ENCODE results near the gene SERPINB6.

Gene SERPINB6

GRCh38 chr6:2988426-2989331 is 17.3 kb upstream of the SERPINB6 start:
- H3K9me3 ChIP-seq (ENCODE audit: control insufficient read depth, insufficient read depth, low read depth, low read length), result no peaks in the 10 kb centered on the region
- peak overlapping the region; percentile 99 for H3K27ac ChIP-seq (ENCODE audit: low read depth, low read length)
- H3K4me1 ChIP-seq (ENCODE audit: control insufficient read depth, insufficient read depth, low read length), result peaks cover 47% of the 10 kb centered on the region
- peak overlapping the region; percentile 66 for H3K4me3 ChIP-seq (ENCODE audit: low read depth, low read length)
- H3K9ac ChIP-seq (ENCODE audit: low read length), result peak overlapping the region; percentile 95
- H3K36me3 ChIP-seq (ENCODE audit: control insufficient read depth, insufficient read depth, low read length), result no peaks in the 10 kb centered on the region
- H3K27me3 ChIP-seq (ENCODE audit: control insufficient read depth, insufficient read depth, low read length), result no peaks in the 10 kb centered on the region

DNA sequence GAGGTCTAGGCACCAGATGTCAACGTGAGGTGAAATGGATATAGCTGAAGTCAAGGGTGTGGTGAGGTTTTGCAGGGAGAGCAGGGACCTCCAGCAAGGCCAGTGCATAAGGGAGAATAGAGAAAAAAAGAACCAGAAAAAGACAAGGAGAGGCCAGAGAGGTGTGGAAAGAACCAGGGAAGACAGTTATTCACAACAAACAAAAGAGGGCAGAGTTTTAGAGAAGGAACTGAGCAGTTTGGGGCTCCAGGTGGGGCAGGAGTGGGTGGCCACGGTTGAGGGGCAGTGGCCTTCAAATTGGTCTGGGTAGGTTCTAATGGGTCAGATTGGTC is 16.7 kb upstream of the SERPINB6 start:
- peaks cover 51% of the 10 kb centered on the region for H3K4me1 ChIP-seq (ENCODE audit: control insufficient read depth, insufficient read depth, low read length)
- H3K4me3 ChIP-seq (ENCODE audit: low read depth, low read length), result peak overlapping the region; percentile 66
- H3K9me3 ChIP-seq (ENCODE audit: control insufficient read depth, insufficient read depth, low read depth, low read length), result no peaks in the 10 kb centered on the region
- peak overlapping the region; percentile 99; the same call in 1 of the 2 replicates for H3K27ac ChIP-seq (ENCODE audit: low read depth, low read length)
- H3K9ac ChIP-seq (ENCODE audit: low read length), result peak overlapping the region; percentile 95
- H3K36me3 ChIP-seq (ENCODE audit: control insufficient read depth, insufficient read depth, low read length), result no peaks in the 10 kb centered on the region
- no peaks in the 10 kb centered on the region for H3K27me3 ChIP-seq (ENCODE audit: control insufficient read depth, insufficient read depth, low read length)

DNA sequence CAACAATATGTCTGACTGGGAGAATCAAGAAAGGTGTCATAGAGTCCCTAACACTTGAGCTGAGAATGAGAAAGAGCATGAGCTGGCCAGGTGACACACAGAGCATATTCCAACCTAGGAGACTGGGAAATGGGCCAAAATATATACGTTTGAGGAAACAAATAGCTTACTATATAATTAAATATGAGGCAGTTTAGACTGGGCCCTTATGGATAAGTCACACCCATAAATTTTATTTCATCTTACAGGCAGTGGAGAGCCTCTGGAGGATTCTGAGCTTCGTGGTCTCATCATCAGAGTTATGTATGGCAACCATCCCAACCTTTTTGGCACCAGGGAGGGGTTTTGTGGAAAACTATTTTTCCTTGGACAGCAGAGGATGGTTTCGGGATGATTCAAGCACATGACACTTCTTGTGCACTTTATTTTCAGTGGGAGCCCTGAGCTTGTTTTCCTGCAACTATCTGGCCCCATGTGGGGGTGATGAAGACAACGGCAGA is 15.4 kb upstream of the SERPINB6 start:
- Histone ChIP-seq H3K4me1 (ENCODE audit: control insufficient read depth, insufficient read depth, low read length) (peaks cover 51% of the 10 kb centered on the region), H3K27ac (ENCODE audit: low read depth, low read length) (no peak overlapping the region), H3K36me3 (ENCODE audit: control insufficient read depth, insufficient read depth, low read length) (no peaks in the 10 kb centered on the region), H3K27me3 (ENCODE audit: control insufficient read depth, insufficient read depth, low read length) (no peaks in the 10 kb centered on the region), H3K4me3 (ENCODE audit: low read depth, low read length) (no peak overlapping the region), H3K9me3 (ENCODE audit: control insufficient read depth, insufficient read depth, low read depth, low read length) (no peaks in the 10 kb centered on the region), H3K9ac (ENCODE audit: low read length) (no peak overlapping the region)

GRCh38 chr6:2984738-2985406 is 13.5 kb upstream of the SERPINB6 start:
- H3K4me3 ChIP-seq (ENCODE audit: low read depth, low read length), result peak overlapping the region; percentile 22; the same call in 1 of the 2 replicates
- peak overlapping the region; percentile 64; the same call in 1 of the 2 replicates for H3K27ac ChIP-seq (ENCODE audit: low read depth, low read length)
- H3K27me3 ChIP-seq (ENCODE audit: control insufficient read depth, insufficient read depth, low read length), result no peaks in the 10 kb centered on the region
- H3K9ac ChIP-seq (ENCODE audit: low read length), result peak overlapping the region; percentile 61
- peaks cover 45% of the 10 kb centered on the region for H3K4me1 ChIP-seq (ENCODE audit: control insufficient read depth, insufficient read depth, low read length)
- H3K36me3 ChIP-seq (ENCODE audit: control insufficient read depth, insufficient read depth, low read length), result no peaks in the 10 kb centered on the region
- H3K9me3 ChIP-seq (ENCODE audit: control insufficient read depth, insufficient read depth, low read depth, low read length), result no peaks in the 10 kb centered on the region

- Histone ChIP-seq H3K36me3 (ENCODE audit: control insufficient read depth, insufficient read depth, low read length) (no peaks in the 10 kb centered on the region), H3K9me3 (ENCODE audit: control insufficient read depth, insufficient read depth, low read depth, low read length) (no peaks in the 10 kb centered on the region), H3K4me3 (ENCODE audit: low read depth, low read length) (no peak overlapping the region), H3K4me1 (ENCODE audit: control insufficient read depth, insufficient read depth, low read length) (peaks cover 50% of the 10 kb centered on the region), H3K27me3 (ENCODE audit: control insufficient read depth, insufficient read depth, low read length) (no peaks in the 10 kb centered on the region), H3K9ac (ENCODE audit: low read length) (no peak overlapping the region), H3K27ac (ENCODE audit: low read depth, low read length) (no peak overlapping the region)
Observed at GRCh38 chr6:2982426-2983117, 11.2 kb upstream of the SERPINB6 start.

DNA sequence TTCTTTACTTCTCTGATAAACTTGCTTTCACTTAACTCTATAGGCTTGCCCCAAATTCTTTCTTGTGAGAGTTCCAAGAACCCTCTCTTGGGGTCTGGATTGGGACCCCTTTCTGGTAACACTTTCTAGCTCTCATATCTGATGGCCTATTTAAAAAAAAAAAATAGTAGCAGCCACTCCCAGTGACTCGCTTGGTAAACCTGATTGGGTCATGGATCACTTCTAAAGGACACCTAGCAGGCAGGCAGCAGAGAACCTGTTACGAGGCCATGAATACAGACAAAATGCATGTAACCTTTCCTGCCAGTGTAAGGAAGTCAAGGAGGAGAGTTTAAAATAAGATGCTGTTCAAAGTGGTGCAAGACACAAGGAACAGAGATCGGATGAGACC is 9.1 kb upstream of the SERPINB6 start:
- H3K27me3 ChIP-seq (ENCODE audit: control insufficient read depth, insufficient read depth, low read length), result no peaks in the 10 kb centered on the region
- no peaks in the 10 kb centered on the region for H3K36me3 ChIP-seq (ENCODE audit: control insufficient read depth, insufficient read depth, low read length)
- no peaks in the 10 kb centered on the region for H3K9me3 ChIP-seq (ENCODE audit: control insufficient read depth, insufficient read depth, low read depth, low read length)
- H3K9ac ChIP-seq (ENCODE audit: low read length), result no peak overlapping the region
- no peak overlapping the region for H3K27ac ChIP-seq (ENCODE audit: low read depth, low read length)
- H3K4me1 ChIP-seq (ENCODE audit: control insufficient read depth, insufficient read depth, low read length), result peaks cover 50% of the 10 kb centered on the region
- no peak overlapping the region for H3K4me3 ChIP-seq (ENCODE audit: low read depth, low read length)

DNA sequence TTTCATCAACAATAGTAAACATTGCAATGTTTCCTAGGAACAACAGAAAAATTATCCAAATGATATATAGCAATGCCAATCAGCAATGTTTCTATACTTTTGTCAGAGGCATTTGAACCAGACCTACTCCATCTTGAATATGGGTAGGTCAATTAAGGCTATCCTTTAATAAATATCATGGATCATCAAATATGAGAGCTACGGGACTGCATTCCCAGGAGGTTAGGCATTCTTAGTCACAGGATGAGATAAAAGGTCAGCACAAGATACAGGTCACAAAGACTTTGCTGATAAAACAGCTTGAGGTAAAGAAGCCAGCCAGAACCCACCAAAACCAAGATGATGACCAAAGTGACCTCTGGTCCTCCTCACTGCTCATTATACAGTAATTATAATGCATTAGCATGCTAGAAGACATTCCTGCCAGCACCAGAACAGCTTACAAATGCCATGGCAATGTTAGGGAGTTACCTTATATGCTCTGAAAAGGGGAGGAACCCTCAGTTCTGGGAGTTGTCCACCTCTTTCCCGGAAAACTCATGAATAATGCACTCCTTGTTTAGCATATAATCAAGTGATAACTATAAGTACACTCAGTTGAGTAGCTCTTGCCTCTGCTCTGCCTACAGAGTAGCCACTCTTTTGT is 8.6 kb upstream of the SERPINB6 start:
- H3K4me1 ChIP-seq (ENCODE audit: control insufficient read depth, insufficient read depth, low read length), result peaks cover 46% of the 10 kb centered on the region

DNA sequence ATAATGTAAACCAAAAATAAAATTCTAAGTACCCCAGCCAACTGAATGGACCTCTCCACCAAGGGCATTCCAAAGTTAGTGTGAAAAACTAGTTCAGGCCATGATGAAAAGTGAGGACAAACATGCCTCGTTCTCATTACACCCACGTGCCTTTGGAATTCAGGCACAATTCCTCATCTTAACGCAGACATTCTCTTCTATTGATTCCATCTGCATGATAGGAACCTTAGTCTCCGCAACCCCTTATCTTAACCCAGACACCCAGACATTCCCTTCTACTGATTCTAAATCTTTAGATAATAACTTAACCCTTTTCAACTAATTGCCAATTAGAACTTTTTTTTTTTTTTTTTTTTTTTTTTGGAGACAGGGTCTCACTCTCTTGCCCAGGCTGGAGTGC is 7.6 kb upstream of the SERPINB6 start:
- H3K27me3 ChIP-seq (ENCODE audit: control insufficient read depth, insufficient read depth, low read length), result no peaks in the 10 kb centered on the region
- peaks cover 41% of the 10 kb centered on the region for H3K4me1 ChIP-seq (ENCODE audit: control insufficient read depth, insufficient read depth, low read length)

More for the DNA sequence above, 8.6 kb upstream of the SERPINB6 start:
- no peaks in the 10 kb centered on the region for H3K36me3 ChIP-seq (ENCODE audit: control insufficient read depth, insufficient read depth, low read length)
- H3K4me3 ChIP-seq (ENCODE audit: low read depth, low read length), result no peak overlapping the region
- H3K27ac ChIP-seq (ENCODE audit: low read depth, low read length), result no peak overlapping the region
- no peaks in the 10 kb centered on the region for H3K9me3 ChIP-seq (ENCODE audit: control insufficient read depth, insufficient read depth, low read depth, low read length)
- no peaks in the 10 kb centered on the region for H3K27me3 ChIP-seq (ENCODE audit: control insufficient read depth, insufficient read depth, low read length)
- H3K9ac ChIP-seq (ENCODE audit: low read length), result no peak overlapping the region

GRCh38 chr6:2977799-2978590 is 6.6 kb upstream of the SERPINB6 start:
- Histone ChIP-seq H3K27me3 (ENCODE audit: control insufficient read depth, insufficient read depth, low read length) (no peaks in the 10 kb centered on the region), H3K4me1 (ENCODE audit: control insufficient read depth, insufficient read depth, low read length) (peaks cover 35% of the 10 kb centered on the region), H3K9me3 (ENCODE audit: control insufficient read depth, insufficient read depth, low read depth, low read length) (no peaks in the 10 kb centered on the region), H3K4me3 (ENCODE audit: low read depth, low read length) (no peak overlapping the region), H3K36me3 (ENCODE audit: control insufficient read depth, insufficient read depth, low read length) (no peaks in the 10 kb centered on the region), H3K27ac (ENCODE audit: low read depth, low read length) (no peak overlapping the region), H3K9ac (ENCODE audit: low read length) (no peak overlapping the region)

More for the DNA sequence above, 7.6 kb upstream of the SERPINB6 start:
- Histone ChIP-seq H3K9ac (ENCODE audit: low read length) (no peak overlapping the region), H3K27ac (ENCODE audit: low read depth, low read length) (no peak overlapping the region), H3K9me3 (ENCODE audit: control insufficient read depth, insufficient read depth, low read depth, low read length) (no peaks in the 10 kb centered on the region), H3K36me3 (ENCODE audit: control insufficient read depth, insufficient read depth, low read length) (no peaks in the 10 kb centered on the region), H3K4me3 (ENCODE audit: low read depth, low read length) (no peak overlapping the region)

GRCh38 chr6:2977290-2977689 is 5.9 kb upstream of the SERPINB6 start:
- H3K9me3 ChIP-seq (ENCODE audit: control insufficient read depth, insufficient read depth, low read depth, low read length), result no peaks in the 10 kb centered on the region
- H3K36me3 ChIP-seq (ENCODE audit: control insufficient read depth, insufficient read depth, low read length), result no peaks in the 10 kb centered on the region
- H3K27me3 ChIP-seq (ENCODE audit: control insufficient read depth, insufficient read depth, low read length), result no peaks in the 10 kb centered on the region
- H3K9ac ChIP-seq (ENCODE audit: low read length), result no peak overlapping the region
- H3K27ac ChIP-seq (ENCODE audit: low read depth, low read length), result no peak overlapping the region
- peaks cover 35% of the 10 kb centered on the region for H3K4me1 ChIP-seq (ENCODE audit: control insufficient read depth, insufficient read depth, low read length)
- no peak overlapping the region for H3K4me3 ChIP-seq (ENCODE audit: low read depth, low read length)
